ENCODE measurements around the gene PSME4. TPM values are rescaled to one million over a fixed set of nuclear protein-coding genes. Genes with fewer than 3 reads are reported as not detected.

Gene PSME4
- total and polyA plus RNA-seq, 4 donors = 15.4 to 52.8 (median 28.4) TPM

- no peak for DNase-seq (ENCODE audit: low spot score)
- H3K36me3 ChIP-seq (ENCODE audit: control insufficient read depth in 4 of 4, insufficient read depth in 3 of 4, low read depth in 1 of 4, low read length in 3 of 4) = peaks cover 3 to 11% (median 9%) of the 10 kb centered on the region in 4 donors
- 90% methylated on average over 9 of the region's 9 CpGs for WGBS
Measured at GRCh38 chr2:53820048-53820447, 150.7 kb downstream of the PSME4 start.

GRCh38 chr2:53819634-53820033, 151.2 kb downstream of the PSME4 start:
- Histone ChIP-seq H3K36me3 (ENCODE audit: control insufficient read depth in 4 of 4, insufficient read depth in 3 of 4, low read depth in 1 of 4, low read length in 3 of 4) (peaks cover 3 to 11% (median 10%) of the 10 kb centered on the region in 4 donors), H3K9me3 (ENCODE audit: control insufficient read depth in 4 of 4, low read length in 3 of 4) (no peaks in the 10 kb centered on the region), H3K4me1 (ENCODE audit: control insufficient read depth in 4 of 4, insufficient read depth in 4 of 4, low read length in 3 of 4) (peaks cover 0 to 9% (median 6%) of the 10 kb centered on the region in 4 donors), H3K4me3 (ENCODE audit: low read depth in 1 of 3, low read length in 3 of 3) (no peak overlapping the region), H3K9ac (ENCODE audit: low read depth in 1 of 2, low read length in 2 of 2) (no peak overlapping the region), H3K27ac (ENCODE audit: low read depth in 1 of 2, low read length in 2 of 2) (no peak overlapping the region), H3K27me3 (ENCODE audit: control insufficient read depth in 4 of 4, insufficient read depth in 4 of 4, low read length in 3 of 4) (no peaks in the 10 kb centered on the region)
- WGBS = 85% methylated on average over 4 of the region's 4 CpGs
- TF ChIP-seq RAD21 (IDR thresholded peaks at IDR 0.05) = no peak
- no peak for TF ChIP-seq SP1 (IDR thresholded peaks at IDR 0.05)
- TF ChIP-seq FOXA2 (IDR thresholded peaks at IDR 0.05) = no peak
- TF ChIP-seq CTCF (IDR thresholded peaks at IDR 0.05; ENCODE audit: low read depth, low read length, missing input control) = no peak
- TF ChIP-seq GABPA (IDR thresholded peaks at IDR 0.05 in 1 of 2, conservative IDR thresholded peaks at IDR 0.05 in 1 of 2) = no peak
- DNase-seq (ENCODE audit: low spot score) = no peak

More at GRCh38 chr2:53820048-53820447, 150.7 kb downstream of the PSME4 start:
- TF ChIP-seq CTCF (IDR thresholded peaks at IDR 0.05; ENCODE audit: low read depth, low read length, missing input control) (no peak), REST (IDR thresholded peaks at IDR 0.05) (no peak), RXRA (IDR thresholded peaks at IDR 0.05) (no peak), RAD21 (IDR thresholded peaks at IDR 0.05) (no peak), NR2F2 (IDR thresholded peaks at IDR 0.05) (no peak), GABPA (IDR thresholded peaks at IDR 0.05 in 1 of 2, conservative IDR thresholded peaks at IDR 0.05 in 1 of 2) (no peak), ATF3 (IDR thresholded peaks at IDR 0.05) (no peak)
- Histone ChIP-seq H3K9ac (ENCODE audit: low read depth in 1 of 2, low read length in 2 of 2) (no peak overlapping the region), H3K4me3 (ENCODE audit: low read depth in 1 of 3, low read length in 3 of 3) (no peak overlapping the region), H3K4me1 (ENCODE audit: control insufficient read depth in 4 of 4, insufficient read depth in 4 of 4, low read length in 3 of 4) (peaks cover 0 to 9% (median 6%) of the 10 kb centered on the region in 4 donors), H3K27ac (ENCODE audit: low read depth in 1 of 2, low read length in 2 of 2) (no peak overlapping the region), H3K27me3 (ENCODE audit: control insufficient read depth in 4 of 4, insufficient read depth in 4 of 4, low read length in 3 of 4) (no peaks in the 10 kb centered on the region), H3K9me3 (ENCODE audit: control insufficient read depth in 4 of 4, low read length in 3 of 4) (no peaks in the 10 kb centered on the region)

Measured in liver (tissue), 9 donors.